Measurements from ENCODE around the gene ESR1.

DNA sequence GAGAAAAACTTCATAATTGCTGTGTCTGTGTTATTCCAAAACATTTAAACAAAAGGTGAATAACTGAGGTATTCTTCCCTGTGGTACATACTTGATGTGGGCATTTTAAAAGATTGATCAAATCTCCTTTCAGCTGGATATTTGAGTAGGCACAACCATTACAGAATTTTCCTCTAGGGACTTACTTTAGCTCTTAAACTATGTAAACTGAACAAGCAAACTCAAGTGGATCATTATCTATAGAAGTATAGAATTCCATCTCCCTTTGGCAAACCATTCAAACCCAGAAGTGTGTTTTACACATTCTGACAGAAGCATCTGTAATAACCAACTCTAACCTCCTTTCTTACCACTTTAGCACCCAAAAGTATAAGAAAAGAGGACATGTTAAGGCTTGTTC is 241.4 kb downstream of the ESR1 start:
- TF ChIP-seq, protein P1, sequence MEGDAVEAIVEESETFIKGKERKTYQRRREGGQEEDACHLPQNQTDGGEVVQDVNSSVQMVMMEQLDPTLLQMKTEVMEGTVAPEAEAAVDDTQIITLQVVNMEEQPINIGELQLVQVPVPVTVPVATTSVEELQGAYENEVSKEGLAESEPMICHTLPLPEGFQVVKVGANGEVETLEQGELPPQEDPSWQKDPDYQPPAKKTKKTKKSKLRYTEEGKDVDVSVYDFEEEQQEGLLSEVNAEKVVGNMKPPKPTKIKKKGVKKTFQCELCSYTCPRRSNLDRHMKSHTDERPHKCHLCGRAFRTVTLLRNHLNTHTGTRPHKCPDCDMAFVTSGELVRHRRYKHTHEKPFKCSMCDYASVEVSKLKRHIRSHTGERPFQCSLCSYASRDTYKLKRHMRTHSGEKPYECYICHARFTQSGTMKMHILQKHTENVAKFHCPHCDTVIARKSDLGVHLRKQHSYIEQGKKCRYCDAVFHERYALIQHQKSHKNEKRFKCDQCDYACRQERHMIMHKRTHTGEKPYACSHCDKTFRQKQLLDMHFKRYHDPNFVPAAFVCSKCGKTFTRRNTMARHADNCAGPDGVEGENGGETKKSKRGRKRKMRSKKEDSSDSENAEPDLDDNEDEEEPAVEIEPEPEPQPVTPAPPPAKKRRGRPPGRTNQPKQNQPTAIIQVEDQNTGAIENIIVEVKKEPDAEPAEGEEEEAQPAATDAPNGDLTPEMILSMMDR (IDR thresholded peaks at IDR 0.05) = no peak
- TF ChIP-seq POLR2A (IDR thresholded peaks at IDR 0.05) = no peak

All from uterus (tissue), 2 donors.